ENCODE measurements around the gene TMEM163.

DNA sequence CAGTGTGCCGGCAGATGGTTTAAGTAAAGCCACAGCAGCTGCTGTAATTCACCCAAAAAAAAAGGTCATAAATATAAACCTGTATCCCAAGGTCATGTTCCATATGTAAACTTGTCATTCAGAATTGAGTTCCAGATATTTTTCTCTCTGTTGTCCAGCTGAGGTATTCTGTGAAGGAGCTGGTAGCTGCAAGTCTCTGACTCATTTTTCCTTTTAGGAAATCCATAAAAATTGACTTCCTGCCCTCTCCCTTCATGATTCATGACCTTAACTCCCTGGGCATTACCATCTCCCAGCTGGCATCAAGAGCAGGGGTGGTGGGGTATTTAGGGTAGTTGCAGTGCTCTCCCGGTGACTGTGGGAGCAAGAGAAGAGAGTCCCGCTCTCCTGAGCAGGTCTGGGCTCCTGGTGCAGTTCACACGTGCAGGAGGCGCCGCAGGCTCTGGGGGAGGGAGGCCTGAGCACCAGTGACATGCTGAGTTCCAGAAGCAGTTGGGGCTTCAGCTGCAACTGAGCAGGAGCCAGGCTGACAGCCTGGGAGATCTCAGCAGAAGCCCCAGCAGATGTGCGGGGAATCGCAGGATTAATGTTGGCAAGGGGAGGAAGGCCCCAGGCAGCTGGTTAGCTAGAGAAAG lies 272.3 kb downstream of the TMEM163 start:
- TF ChIP-seq FOSL2 (CRISPR knock-in tag; IDR thresholded peaks at IDR 0.05) (no peak), ZNF235 (CRISPR knock-in tag; IDR thresholded peaks at IDR 0.05; ENCODE audit: borderline replicate concordance) (no peak), RNF2 (conservative IDR thresholded peaks at IDR 0.05; ENCODE audit: low read depth) (no peak), POLR2AphosphoS5 (IDR thresholded peaks at IDR 0.05; ENCODE audit: low read depth, low read length) (no peak)
- TF ChIP-seq, protein P1, sequence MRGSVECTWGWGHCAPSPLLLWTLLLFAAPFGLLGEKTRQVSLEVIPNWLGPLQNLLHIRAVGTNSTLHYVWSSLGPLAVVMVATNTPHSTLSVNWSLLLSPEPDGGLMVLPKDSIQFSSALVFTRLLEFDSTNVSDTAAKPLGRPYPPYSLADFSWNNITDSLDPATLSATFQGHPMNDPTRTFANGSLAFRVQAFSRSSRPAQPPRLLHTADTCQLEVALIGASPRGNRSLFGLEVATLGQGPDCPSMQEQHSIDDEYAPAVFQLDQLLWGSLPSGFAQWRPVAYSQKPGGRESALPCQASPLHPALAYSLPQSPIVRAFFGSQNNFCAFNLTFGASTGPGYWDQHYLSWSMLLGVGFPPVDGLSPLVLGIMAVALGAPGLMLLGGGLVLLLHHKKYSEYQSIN (CRISPR knock-in tag; IDR thresholded peaks at IDR 0.05; ENCODE audit: borderline replicate concordance) = no peak
- TF ChIP-seq, protein P2, sequence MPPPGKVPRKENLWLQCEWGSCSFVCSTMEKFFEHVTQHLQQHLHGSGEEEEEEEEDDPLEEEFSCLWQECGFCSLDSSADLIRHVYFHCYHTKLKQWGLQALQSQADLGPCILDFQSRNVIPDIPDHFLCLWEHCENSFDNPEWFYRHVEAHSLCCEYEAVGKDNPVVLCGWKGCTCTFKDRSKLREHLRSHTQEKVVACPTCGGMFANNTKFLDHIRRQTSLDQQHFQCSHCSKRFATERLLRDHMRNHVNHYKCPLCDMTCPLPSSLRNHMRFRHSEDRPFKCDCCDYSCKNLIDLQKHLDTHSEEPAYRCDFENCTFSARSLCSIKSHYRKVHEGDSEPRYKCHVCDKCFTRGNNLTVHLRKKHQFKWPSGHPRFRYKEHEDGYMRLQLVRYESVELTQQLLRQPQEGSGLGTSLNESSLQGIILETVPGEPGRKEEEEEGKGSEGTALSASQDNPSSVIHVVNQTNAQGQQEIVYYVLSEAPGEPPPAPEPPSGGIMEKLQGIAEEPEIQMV (CRISPR knock-in tag; IDR thresholded peaks at IDR 0.05; ENCODE audit: low read depth) = no peak
- TF ChIP-seq, protein P3, sequence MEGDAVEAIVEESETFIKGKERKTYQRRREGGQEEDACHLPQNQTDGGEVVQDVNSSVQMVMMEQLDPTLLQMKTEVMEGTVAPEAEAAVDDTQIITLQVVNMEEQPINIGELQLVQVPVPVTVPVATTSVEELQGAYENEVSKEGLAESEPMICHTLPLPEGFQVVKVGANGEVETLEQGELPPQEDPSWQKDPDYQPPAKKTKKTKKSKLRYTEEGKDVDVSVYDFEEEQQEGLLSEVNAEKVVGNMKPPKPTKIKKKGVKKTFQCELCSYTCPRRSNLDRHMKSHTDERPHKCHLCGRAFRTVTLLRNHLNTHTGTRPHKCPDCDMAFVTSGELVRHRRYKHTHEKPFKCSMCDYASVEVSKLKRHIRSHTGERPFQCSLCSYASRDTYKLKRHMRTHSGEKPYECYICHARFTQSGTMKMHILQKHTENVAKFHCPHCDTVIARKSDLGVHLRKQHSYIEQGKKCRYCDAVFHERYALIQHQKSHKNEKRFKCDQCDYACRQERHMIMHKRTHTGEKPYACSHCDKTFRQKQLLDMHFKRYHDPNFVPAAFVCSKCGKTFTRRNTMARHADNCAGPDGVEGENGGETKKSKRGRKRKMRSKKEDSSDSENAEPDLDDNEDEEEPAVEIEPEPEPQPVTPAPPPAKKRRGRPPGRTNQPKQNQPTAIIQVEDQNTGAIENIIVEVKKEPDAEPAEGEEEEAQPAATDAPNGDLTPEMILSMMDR (CRISPR knock-in tag; IDR thresholded peaks at IDR 0.05) = no peak
- TF ChIP-seq, protein P4, sequence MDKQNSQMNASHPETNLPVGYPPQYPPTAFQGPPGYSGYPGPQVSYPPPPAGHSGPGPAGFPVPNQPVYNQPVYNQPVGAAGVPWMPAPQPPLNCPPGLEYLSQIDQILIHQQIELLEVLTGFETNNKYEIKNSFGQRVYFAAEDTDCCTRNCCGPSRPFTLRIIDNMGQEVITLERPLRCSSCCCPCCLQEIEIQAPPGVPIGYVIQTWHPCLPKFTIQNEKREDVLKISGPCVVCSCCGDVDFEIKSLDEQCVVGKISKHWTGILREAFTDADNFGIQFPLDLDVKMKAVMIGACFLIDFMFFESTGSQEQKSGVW (CRISPR knock-in tag; IDR thresholded peaks at IDR 0.05; ENCODE audit: borderline replicate concordance) = no peak

Measured in HepG2 (cell line).